Naive B cell (primary cell): ENCODE measurements around the gene COL5A2. TPM values are rescaled to one million over a fixed set of nuclear protein-coding genes. Genes with fewer than 3 reads are reported as not detected.

Source experiments
- ATAC-seq, 2 donors: fragments of 150-1000 bp; cut with Tn5 transposase; 2 replicates each; pipeline ENCODE4 v1.10.0; 2021; ENCODE audit warnings: low read depth in 2 of 2, mild to moderate bottlenecking in 2 of 2, moderate library complexity in 2 of 2
- DNase-seq: peaks from one replicate; pipeline ENCODE4 v3.0.0; 2022
- H3K27ac Mint-ChIP-seq, 6 donors: one replicate each; pipeline ENCODE4 v1.8.0; 2020 to 2022; ENCODE audit warnings: mild to moderate bottlenecking in 6 of 6, mixed read lengths in 6 of 6, moderate library complexity in 5 of 6, inconsistent platforms in 2 of 6
- H3K27me3 Mint-ChIP-seq, 3 donors: one replicate each; pipeline ENCODE4 v1.8.0; 2021 to 2022; ENCODE audit warnings: mixed read lengths in 3 of 3, mild to moderate bottlenecking in 1 of 3
- H3K36me3 Mint-ChIP-seq, 2 donors: one replicate each; pipeline ENCODE4 v1.8.0; 2020 to 2022; ENCODE audit warnings: mixed read lengths in 2 of 2, inconsistent platforms in 1 of 2, mild to moderate bottlenecking in 1 of 2
- H3K4me1 Mint-ChIP-seq, 3 donors: one replicate each; pipeline ENCODE4 v1.8.0; 2020 to 2022; ENCODE audit warnings: mixed read lengths in 3 of 3, inconsistent platforms in 1 of 3, mild to moderate bottlenecking in 1 of 3, moderate library complexity in 1 of 3
- H3K4me3 Mint-ChIP-seq, 8 donors: one replicate each; pipeline ENCODE4 v1.8.0; 2020 to 2022; ENCODE audit warnings: mild to moderate bottlenecking in 8 of 8, mixed read lengths in 8 of 8, moderate library complexity in 8 of 8, inconsistent platforms in 2 of 8
- H3K9me3 Mint-ChIP-seq, 7 donors: one replicate each; pipeline ENCODE4 v1.8.0; 2020 to 2022; ENCODE audit warnings: mixed read lengths in 7 of 7, mild to moderate bottlenecking in 5 of 7, inconsistent platforms in 2 of 7, moderate library complexity in 1 of 7
- polyA plus RNA-seq, 6 donors: library from polyadenylated mRNA; unstranded; fragments of 300-500 nt; fragmentation: Illumina TruSeq; gene quantifications; one replicate each; pipeline ENCODE4 v1.2.3, GENCODE V29; 2021; ENCODE audit warnings: low read depth in 6 of 6

The COL5A2 gene
- polyA plus RNA-seq, 6 donors from 2014 or later: 0.13 to 0.31 TPM; not detected in 4

DNA sequence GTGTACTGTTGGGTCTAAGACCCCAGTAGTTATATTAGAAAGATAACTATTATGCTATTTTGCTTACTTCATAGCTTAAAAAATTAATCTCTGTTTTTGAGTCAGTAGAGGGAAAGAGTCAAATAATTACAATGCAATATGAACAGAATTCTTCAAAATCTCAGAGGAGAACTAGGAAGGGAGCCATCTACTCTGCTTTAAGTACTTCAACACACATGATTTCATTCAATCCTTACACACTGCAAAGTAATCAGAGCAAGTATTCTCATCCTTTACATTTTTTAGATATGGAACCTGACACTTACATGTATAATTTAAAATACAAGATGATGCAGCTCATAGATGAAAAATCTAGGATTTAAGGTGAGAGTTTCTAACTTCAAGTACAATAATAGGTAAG, 27.7 kb downstream of the COL5A2 start:
- peaks cover 0 to 3% (median 0%) of the 10 kb centered on the region in 7 donors for H3K9me3 Mint-ChIP-seq
- no peaks in the 10 kb centered on the region for H3K4me1 Mint-ChIP-seq
- H3K27me3 Mint-ChIP-seq: no peaks in the 10 kb centered on the region
- no peaks in the 10 kb centered on the region for H3K36me3 Mint-ChIP-seq
- no peak overlapping the region for H3K27ac Mint-ChIP-seq
- no peak overlapping the region for H3K4me3 Mint-ChIP-seq
- ATAC-seq (no peak), DNase-seq (no peak)

DNA sequence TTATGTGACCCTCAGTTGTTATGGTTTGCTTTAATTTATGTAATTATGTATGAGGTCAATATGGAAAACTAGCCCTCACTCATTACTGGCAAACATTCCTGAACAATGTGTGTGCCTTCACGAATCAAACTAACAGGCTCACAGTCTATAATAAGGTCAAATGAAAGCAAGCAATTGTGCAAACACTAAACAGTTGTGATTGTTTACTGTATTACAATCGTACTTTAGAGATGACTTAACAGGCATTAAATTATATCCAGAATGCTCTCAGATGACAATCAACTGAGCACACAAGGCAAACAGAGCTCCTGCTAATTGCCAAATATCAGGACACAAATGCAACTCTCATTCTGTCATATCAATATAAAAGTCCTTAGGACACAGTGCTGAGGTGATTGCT, 29.5 kb downstream of the COL5A2 start:
- DNase-seq (no peak), ATAC-seq (no peak)
- Mint-ChIP-seq H3K9me3 (peaks cover 0 to 3% (median 0%) of the 10 kb centered on the region in 7 donors), H3K36me3 (no peaks in the 10 kb centered on the region), H3K4me3 (no peak overlapping the region), H3K4me1 (no peaks in the 10 kb centered on the region), H3K27ac (no peak overlapping the region), H3K27me3 (peaks cover 0 to 6% (median 0%) of the 10 kb centered on the region in 3 donors)

DNA sequence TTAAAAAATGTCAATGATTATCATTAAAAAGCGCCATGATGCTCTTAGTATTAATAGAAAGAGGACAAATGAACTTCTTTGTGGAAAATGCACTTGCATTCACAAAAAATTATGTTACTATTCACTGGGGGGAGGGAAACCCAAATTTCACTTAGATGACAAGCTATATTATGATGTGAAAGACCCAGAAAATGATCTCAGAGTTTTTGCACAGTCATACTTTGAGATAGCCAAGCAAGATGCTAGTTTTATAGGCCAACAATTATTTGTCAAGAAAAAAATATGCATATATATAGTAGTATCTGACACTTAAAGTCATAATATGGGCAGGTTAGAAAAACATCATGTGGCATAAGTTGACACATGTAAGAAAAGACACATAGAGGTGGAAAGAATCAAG, 31.6 kb downstream of the COL5A2 start:
- H3K36me3 Mint-ChIP-seq: no peaks in the 10 kb centered on the region
- ATAC-seq (no peak), DNase-seq (no peak)
- no peak overlapping the region for H3K27ac Mint-ChIP-seq
- no peaks in the 10 kb centered on the region for H3K9me3 Mint-ChIP-seq
- H3K4me3 Mint-ChIP-seq: no peak overlapping the region
- H3K4me1 Mint-ChIP-seq: no peaks in the 10 kb centered on the region
- H3K27me3 Mint-ChIP-seq: peaks cover 0 to 6% (median 0%) of the 10 kb centered on the region in 3 donors

DNA sequence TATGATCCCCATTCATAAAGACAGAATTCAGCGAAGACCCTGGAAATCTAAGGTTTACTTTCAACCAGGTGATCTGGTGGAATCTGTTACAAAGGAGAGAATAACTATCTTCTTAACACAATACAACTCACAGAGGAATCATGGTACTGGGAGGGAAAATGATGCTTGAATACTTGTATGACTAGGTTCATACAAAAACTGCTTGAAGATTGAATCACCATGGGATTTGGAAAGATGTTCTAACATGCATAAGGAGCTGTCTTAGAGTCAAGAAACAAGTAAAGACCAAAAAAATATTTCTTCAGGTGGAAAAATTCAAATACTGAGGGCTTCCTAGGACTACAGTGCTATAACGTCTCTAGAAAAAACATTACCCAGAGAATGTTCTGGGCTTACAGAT, 32.2 kb downstream of the COL5A2 start:
- DNase-seq: no peak
- Mint-ChIP-seq H3K4me3 (no peak overlapping the region), H3K27me3 (peaks cover 0 to 6% (median 0%) of the 10 kb centered on the region in 3 donors), H3K27ac (no peak overlapping the region), H3K36me3 (no peaks in the 10 kb centered on the region), H3K9me3 (no peaks in the 10 kb centered on the region), H3K4me1 (no peaks in the 10 kb centered on the region)
- no peak for ATAC-seq

DNA sequence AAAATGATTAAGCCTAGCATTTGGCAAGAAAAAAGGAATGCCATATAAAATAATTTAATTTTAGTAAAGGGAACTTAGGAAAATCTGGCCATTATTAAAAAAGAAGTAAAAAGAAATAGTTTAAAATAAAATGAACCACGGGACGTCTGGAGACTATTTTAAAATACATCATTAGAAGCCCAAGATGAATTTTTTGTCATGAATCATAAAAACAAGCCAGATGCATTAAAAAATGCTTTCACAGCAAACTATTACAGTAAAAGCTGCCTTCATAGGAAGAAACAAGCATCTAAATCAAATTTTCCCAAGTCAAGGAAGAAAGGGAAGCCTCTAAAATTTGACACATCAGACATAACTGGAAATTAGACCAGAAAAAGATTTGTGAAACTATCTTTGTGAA, 33.0 kb downstream of the COL5A2 start:
- H3K27ac Mint-ChIP-seq: no peak overlapping the region
- no peaks in the 10 kb centered on the region for H3K9me3 Mint-ChIP-seq
- no peak overlapping the region for H3K4me3 Mint-ChIP-seq
- no peaks in the 10 kb centered on the region for H3K36me3 Mint-ChIP-seq
- no peaks in the 10 kb centered on the region for H3K4me1 Mint-ChIP-seq
- ATAC-seq: no peak
- H3K27me3 Mint-ChIP-seq: peaks cover 0 to 6% (median 0%) of the 10 kb centered on the region in 3 donors
- no peak for DNase-seq

DNA sequence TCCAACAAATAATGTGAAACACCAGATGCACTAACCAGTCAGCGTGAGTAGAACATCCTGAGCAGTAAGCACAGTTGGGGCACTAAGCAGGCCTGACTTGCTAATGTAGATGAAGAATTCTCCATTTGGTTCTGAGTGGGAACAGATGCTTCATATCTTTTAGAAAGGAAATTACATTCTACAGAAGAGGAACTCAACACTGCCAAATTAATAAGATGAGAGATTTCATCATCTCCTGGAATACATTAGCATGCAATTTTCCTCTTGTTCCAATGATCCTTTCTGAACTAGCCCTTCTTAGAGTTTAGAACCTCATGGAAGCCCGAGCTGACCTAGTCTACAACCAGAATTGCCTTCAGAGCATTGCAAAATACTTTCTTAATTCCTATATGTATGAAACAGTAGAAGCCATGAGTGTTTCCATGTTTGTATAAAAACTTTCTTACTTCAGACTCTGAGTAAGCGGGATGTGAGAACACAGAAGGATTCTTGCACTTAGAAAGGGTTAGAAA, 34.8 kb downstream of the COL5A2 start:
- Mint-ChIP-seq H3K27me3 (peaks cover 0 to 6% (median 0%) of the 10 kb centered on the region in 3 donors), H3K36me3 (no peaks in the 10 kb centered on the region), H3K4me1 (no peaks in the 10 kb centered on the region), H3K9me3 (no peaks in the 10 kb centered on the region), H3K27ac (no peak overlapping the region), H3K4me3 (no peak overlapping the region)
- DNase-seq: no peak
- ATAC-seq: no peak

DNA sequence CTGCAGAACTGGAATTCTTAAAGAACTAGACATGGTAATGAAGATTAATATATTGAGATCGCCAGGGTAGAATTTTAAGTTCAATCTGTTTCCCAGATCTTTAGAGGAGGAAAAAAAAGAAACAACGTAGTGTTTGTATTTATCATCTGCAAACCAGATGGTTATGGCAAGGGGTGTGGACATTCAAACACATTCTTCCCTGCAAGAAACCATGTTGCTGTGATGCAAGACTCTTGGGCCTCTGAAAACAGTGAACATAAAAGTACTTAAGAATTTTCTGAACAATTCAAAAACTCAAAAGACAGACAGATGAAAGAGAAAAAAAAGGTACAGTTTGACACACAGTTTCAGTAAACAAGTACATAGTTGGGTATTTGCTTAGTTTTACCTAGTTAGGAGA, 35.6 kb downstream of the COL5A2 start:
- Mint-ChIP-seq H3K9me3 (no peaks in the 10 kb centered on the region), H3K27me3 (peaks cover 0 to 6% (median 0%) of the 10 kb centered on the region in 3 donors), H3K36me3 (no peaks in the 10 kb centered on the region), H3K4me3 (no peak overlapping the region), H3K27ac (no peak overlapping the region), H3K4me1 (no peaks in the 10 kb centered on the region)
- DNase-seq (no peak), ATAC-seq (no peak)

DNA sequence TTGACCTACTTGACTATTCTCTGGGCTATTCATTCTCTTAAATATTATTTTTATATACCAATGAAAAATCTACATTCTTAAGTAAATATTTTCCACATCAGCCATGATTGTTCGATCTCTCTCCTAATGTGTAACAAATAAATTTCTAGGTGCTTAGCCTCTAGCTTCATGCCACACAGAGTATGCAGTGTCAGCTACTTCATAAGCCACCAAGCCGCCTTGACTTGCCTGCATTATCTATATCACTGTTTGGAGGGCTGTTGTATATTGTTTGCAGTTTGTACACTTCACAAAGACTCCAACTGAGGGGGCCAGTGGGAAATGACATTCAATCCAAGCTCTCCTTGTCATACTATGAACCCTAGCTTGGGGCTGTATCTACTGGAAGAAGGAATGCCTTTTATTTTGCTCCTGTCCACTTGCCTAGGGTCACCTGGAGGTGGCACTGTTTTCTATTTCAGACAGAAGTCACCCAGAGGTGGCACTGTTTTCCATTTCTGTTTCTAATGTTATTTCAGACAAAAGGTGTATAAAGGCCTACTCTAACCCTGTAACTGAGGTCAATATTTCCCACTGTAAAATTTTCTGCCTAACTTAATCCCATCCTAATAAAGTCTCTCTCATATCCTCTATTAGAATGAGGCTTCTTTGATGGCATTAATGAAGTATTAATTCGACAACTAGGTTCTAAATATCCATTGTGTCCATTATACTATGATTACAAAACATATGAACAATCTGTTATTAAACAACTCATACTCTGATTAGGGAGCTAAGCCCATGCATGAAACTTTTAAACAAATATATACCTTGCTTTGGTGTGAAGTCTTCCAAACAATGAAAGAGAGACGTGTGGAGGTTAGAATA, 36.4 kb downstream of the COL5A2 start:
- Mint-ChIP-seq H3K36me3 (no peaks in the 10 kb centered on the region), H3K4me1 (no peaks in the 10 kb centered on the region), H3K4me3 (no peak overlapping the region), H3K27ac (no peak overlapping the region), H3K9me3 (no peaks in the 10 kb centered on the region), H3K27me3 (peaks cover 0 to 6% (median 0%) of the 10 kb centered on the region in 3 donors)
- ATAC-seq (no peak), DNase-seq (no peak)

DNA sequence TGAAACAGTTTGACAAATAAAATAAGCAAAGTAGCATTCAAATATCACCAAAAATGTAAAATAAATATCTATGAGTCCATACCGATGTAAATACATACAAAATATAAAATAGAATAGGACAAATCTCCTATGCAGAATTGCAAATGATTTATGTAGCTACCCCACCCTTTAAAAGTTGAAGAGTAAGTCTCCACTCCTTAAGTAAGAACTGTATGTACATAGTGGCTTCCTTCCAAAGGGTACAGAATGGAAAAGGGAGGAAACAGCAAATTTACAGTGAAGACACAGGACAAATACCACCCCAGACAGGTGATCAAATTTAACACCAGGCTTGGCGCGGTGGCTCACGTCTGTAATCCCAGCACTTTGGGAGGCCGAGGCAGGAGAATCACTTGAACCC, 40.8 kb downstream of the COL5A2 start:
- DNase-seq: no peak
- no peak overlapping the region for H3K27ac Mint-ChIP-seq
- ATAC-seq: no peak
- H3K9me3 Mint-ChIP-seq: peaks cover 0 to 1% (median 0%) of the 10 kb centered on the region in 7 donors
- H3K36me3 Mint-ChIP-seq: no peaks in the 10 kb centered on the region
- H3K27me3 Mint-ChIP-seq: no peaks in the 10 kb centered on the region
- no peak overlapping the region for H3K4me3 Mint-ChIP-seq
- H3K4me1 Mint-ChIP-seq: no peaks in the 10 kb centered on the region

DNA sequence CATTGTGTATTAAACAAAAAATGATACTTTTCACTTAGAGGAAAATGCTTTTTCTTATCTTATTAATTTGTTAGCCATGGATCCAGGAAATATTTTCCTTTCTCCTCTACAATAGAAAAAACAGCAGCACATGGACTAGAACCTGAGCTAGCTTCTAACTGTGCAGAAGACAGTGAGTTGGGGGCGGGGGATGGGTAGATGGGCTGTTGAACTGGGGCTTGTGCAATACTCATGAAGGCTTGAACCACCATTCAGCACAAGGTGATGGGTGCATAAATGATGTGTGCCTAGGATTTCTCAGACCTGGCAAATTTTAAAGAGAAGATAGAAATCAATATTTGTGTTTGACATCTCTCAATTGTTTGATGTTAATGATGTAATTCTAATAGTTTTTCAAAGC, 42.0 kb downstream of the COL5A2 start:
- no peaks in the 10 kb centered on the region for H3K36me3 Mint-ChIP-seq
- no peak for ATAC-seq
- no peak overlapping the region for H3K4me3 Mint-ChIP-seq
- peaks cover 0 to 6% (median 0%) of the 10 kb centered on the region in 7 donors for H3K9me3 Mint-ChIP-seq
- no peak overlapping the region for H3K27ac Mint-ChIP-seq
- H3K27me3 Mint-ChIP-seq: peaks cover 0 to 6% (median 0%) of the 10 kb centered on the region in 3 donors
- H3K4me1 Mint-ChIP-seq: no peaks in the 10 kb centered on the region
- no peak for DNase-seq

DNA sequence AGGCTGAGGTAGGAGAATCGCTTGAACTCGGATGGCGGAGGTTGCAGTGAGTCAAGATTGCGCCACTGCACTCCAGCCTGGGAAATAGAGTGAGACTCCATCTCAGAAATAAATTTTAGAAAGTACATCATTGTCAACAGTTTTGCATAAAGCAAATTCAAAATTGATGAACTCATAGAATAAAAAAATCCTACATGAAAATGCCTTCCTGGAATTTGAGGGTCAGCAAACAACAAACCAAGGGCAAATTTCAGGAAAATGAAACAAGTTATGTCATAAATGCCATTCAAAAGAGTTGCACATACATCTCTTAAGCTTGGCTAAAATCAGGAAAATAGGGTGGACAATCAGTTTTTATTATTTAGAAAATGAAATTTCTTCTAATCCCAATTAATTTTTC, 45.1 kb downstream of the COL5A2 start:
- Mint-ChIP-seq H3K27me3 (peaks cover 0 to 6% (median 0%) of the 10 kb centered on the region in 3 donors), H3K36me3 (no peaks in the 10 kb centered on the region), H3K9me3 (peaks cover 0 to 6% (median 0%) of the 10 kb centered on the region in 7 donors), H3K27ac (no peak overlapping the region), H3K4me3 (no peak overlapping the region), H3K4me1 (no peaks in the 10 kb centered on the region)
- DNase-seq: no peak
- no peak for ATAC-seq

DNA sequence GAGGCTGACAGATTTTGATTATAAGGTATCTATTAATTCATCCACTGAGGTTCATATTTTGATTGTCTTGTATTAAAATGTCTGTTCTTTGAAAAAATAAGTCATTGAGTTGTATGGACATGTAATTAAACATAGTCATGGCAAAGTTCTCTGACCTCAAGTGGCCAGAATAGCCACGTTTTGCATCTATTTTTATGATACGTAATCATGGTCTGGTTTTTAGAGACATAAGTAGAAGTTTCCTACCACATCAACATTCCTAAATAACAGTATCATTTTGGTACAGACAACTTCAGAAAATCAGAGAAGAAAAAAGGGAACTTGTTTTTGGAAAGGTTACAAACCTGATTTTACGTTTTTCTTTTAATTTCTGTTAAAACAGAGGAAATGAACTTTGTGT, 47.6 kb downstream of the COL5A2 start:
- Mint-ChIP-seq H3K9me3 (peaks cover 0 to 6% (median 0%) of the 10 kb centered on the region in 7 donors), H3K36me3 (no peaks in the 10 kb centered on the region), H3K4me3 (no peak overlapping the region), H3K27me3 (peaks cover 0 to 6% (median under 1%) of the 10 kb centered on the region in 3 donors), H3K4me1 (no peaks in the 10 kb centered on the region), H3K27ac (no peak overlapping the region)
- ATAC-seq: no peak
- DNase-seq: no peak

DNA sequence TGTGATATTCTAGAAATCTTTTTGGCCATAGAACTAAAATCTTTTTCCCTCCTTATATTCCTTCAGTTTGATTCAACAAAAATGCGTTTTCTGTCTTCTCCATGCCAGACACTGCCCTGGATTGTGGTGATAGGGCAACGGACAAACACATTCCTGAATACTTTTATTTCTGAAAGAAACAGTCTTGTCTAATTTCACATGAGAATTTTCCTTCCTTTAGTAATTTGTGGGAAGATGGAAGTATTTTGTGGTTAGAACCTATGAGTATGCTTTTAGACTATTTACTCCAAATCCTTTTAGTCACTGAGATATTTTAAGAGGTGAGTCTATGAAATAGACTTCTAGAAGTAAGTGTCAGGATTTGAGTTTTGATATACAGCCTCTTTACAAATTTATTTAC, 49.6 kb downstream of the COL5A2 start:
- Mint-ChIP-seq H3K4me1 (no peaks in the 10 kb centered on the region), H3K4me3 (no peak overlapping the region), H3K27me3 (peaks cover 0 to 6% (median 3%) of the 10 kb centered on the region in 3 donors), H3K36me3 (no peaks in the 10 kb centered on the region), H3K27ac (no peak overlapping the region), H3K9me3 (peaks cover 0 to 6% (median 0%) of the 10 kb centered on the region in 7 donors)
- no peak for DNase-seq
- no peak for ATAC-seq

DNA sequence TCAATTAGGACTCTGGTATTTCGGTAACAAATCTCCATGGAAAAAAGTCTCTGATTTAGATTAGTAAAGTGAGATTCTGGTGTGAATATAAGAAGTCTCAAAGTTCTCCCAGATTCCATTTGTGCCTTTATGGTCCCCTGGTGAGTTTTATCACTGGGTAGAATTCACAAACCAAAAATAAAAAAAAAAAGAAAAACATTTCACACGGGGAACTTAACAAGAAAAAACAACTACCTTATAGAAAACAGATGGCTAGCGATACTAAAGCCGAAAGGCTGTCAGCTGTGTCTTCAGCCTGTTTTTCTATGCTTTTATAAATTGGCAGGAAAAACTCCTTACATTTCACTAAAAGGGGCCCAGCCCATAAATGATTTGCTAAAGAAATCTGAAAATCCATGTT, 50.6 kb downstream of the COL5A2 start:
- ATAC-seq (no peak), DNase-seq (no peak)
- Mint-ChIP-seq H3K27me3 (peaks cover 0 to 6% (median 3%) of the 10 kb centered on the region in 3 donors), H3K4me1 (no peaks in the 10 kb centered on the region), H3K4me3 (no peak overlapping the region), H3K9me3 (peaks cover 0 to 6% (median 0%) of the 10 kb centered on the region in 7 donors), H3K36me3 (no peaks in the 10 kb centered on the region), H3K27ac (no peak overlapping the region)
